ENCODE measurements around the gene TMA7.

- TF ChIP-seq CTCF (conservative IDR thresholded peaks at IDR 0.05 in 1 of 2, IDR thresholded peaks at IDR 0.05 in 1 of 2; ENCODE audit: low read depth in 1 of 2, low read length in 2 of 2): no peak
- TF ChIP-seq EZH2 (IDR thresholded peaks at IDR 0.05; ENCODE audit: low read length, missing control alignments): no peak
These were observed 16.7 kb upstream of the TMA7 start for GRCh38 chr3:48423241-48423882.
